ENCODE data around the gene RELL1.

RELL1 gene

DNA sequence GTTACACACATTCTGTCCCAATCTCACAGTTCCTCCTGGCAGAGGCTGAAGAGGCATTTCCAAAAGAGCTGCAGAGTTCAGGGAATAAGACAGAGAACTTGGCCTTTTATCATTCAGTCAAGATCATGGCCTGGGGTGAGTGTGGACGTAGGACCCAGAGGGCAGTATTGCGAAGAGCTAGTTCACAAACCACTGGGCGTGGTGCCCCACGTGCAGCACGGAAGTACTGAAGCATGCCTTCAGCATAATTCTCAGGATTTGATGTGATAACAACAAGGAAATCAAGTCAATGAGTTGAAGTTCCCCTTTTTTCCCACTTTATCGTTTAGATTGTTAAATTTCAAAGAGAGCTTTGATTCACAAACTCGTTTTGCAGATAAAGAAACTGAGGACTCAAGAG is 117.7 kb downstream of the RELL1 start:
- intact Hi-C loops (cut with micrococcal nuclease), result no loop called here
- H3K9me3 Mint-ChIP-seq, result no peaks in the 10 kb centered on the region
- H3K4me3 Mint-ChIP-seq, result no peak overlapping the region
- H3K36me3 Mint-ChIP-seq (ENCODE audit: low read depth), result no peaks in the 10 kb centered on the region
- no peak overlapping the region for H3K27ac Mint-ChIP-seq
- peaks cover 15% of the 10 kb centered on the region for H3K4me1 Mint-ChIP-seq (ENCODE audit: low read depth)
- peaks cover 3% of the 10 kb centered on the region for H3K27me3 Mint-ChIP-seq

DNA sequence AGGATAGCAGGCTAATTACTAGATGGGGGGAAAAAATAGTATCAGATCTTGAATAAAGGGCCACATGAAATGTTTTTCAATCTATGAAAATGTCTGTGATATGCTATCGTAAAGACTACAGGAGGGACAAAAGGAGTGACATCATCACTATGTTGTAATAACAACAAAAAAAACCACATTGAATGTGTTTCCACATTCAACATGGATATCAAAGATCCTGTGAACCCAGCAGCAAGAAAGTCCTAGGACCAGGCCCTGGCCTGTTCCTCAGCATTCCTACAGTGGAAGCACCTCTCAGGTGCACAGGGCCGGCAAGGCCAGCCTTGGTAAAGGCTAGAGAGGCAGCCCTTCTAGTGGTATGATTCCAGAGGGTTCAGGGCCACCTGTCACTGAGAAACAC is 118.3 kb downstream of the RELL1 start:
- Mint-ChIP-seq H3K9me3 (no peaks in the 10 kb centered on the region), H3K36me3 (ENCODE audit: low read depth) (no peaks in the 10 kb centered on the region), H3K27ac (peak overlapping the region; percentile 43), H3K27me3 (peaks cover 3% of the 10 kb centered on the region), H3K4me1 (ENCODE audit: low read depth) (peaks cover 15% of the 10 kb centered on the region), H3K4me3 (no peak overlapping the region)
- intact Hi-C loops (cut with micrococcal nuclease), result loop anchor here (2.0 kb wide), 1 partner anchor 115 kb away; a partner anchor contains a TSS

DNA sequence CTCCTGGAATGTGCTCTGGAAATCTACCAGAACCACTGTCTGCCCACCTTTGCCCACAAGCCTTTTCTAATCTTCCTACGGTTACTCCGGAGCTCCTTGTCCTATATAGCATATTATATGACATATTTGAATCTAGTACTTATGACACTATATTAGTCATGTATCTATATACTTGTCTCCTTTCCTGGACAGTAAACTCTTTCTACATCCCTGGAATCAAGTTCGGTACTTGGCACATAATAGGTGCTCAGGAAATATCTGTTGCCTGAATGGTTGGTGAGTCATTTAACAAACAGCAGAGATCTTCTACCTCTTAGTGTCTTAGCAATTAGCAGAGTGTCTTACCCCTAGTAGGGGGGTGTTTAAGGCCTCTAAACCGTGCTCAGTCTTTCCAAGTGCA is 123.6 kb downstream of the RELL1 start:
- Mint-ChIP-seq H3K36me3 (ENCODE audit: low read depth) (no peaks in the 10 kb centered on the region), H3K9me3 (no peaks in the 10 kb centered on the region), H3K27me3 (peaks cover 1% of the 10 kb centered on the region), H3K27ac (no peak overlapping the region), H3K4me3 (no peak overlapping the region), H3K4me1 (ENCODE audit: low read depth) (peaks cover 4% of the 10 kb centered on the region)
- intact Hi-C loops (cut with micrococcal nuclease), result no loop called here

DNA sequence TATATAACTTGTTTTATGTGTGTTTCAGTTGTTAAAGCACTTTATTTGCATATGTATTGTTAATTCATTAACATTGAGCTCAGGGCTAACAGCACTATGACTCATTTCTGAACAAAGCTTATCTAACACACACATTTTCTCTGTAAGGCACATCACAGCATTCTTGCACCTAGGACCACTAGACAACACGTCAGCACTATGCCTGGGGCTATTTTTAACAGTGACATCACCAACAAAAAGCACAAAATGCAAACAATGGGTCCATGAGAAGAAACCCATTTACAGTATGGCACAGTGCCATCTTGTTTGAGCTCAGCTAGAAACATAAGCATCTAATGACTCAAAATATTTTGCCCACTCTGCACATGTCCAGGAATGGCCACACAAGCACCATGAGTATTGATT is 124.4 kb downstream of the RELL1 start:
- intact Hi-C loops (cut with micrococcal nuclease), result no loop called here
- H3K27ac Mint-ChIP-seq, result no peak overlapping the region
- H3K36me3 Mint-ChIP-seq (ENCODE audit: low read depth), result no peaks in the 10 kb centered on the region
- no peaks in the 10 kb centered on the region for H3K9me3 Mint-ChIP-seq
- H3K4me1 Mint-ChIP-seq (ENCODE audit: low read depth), result no peaks in the 10 kb centered on the region
- H3K4me3 Mint-ChIP-seq, result no peak overlapping the region
- H3K27me3 Mint-ChIP-seq, result no peaks in the 10 kb centered on the region

DNA sequence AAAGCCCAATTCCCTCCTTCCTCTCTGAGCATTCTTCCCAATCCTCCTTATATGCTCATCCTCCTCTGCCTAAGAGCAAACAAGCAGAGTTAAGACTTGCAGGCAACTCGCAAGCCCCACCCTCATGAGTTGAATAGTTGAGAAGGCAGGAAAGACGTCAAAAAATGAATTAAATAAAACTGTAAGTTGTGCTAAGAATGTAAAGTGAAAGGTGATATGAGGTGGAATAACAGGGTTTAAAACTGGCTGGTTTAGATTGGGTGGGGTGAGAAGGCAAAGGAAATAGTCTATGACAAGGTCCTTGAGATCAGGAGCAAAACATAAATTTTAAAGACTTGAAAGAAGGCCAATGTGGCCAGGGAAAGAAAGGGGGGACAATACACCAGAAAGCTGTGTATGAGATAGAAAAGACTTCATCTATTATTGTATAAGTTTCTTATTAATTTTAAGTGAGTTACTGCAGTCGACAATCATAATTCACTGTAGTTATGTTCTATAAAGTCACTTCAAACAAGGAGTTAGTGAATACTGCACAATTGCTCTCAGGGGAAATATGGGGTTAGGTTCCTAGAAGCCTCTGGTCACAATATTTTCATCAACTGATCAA is 124.9 kb downstream of the RELL1 start:
- no peaks in the 10 kb centered on the region for H3K36me3 Mint-ChIP-seq (ENCODE audit: low read depth)
- no peaks in the 10 kb centered on the region for H3K9me3 Mint-ChIP-seq
- H3K27me3 Mint-ChIP-seq, result no peaks in the 10 kb centered on the region
- no peaks in the 10 kb centered on the region for H3K4me1 Mint-ChIP-seq (ENCODE audit: low read depth)
- no peak overlapping the region for H3K4me3 Mint-ChIP-seq
- intact Hi-C loops (cut with micrococcal nuclease), result no loop called here
- H3K27ac Mint-ChIP-seq, result no peak overlapping the region

Data from dendritic cell treated with granulocyte-macrophage colony-stimulating factor and Interleukin-4, amounts not matched to agents 40 ng/mL and 50 ng/mL, for 4 days (primary cell).